Measurements from ENCODE around the gene TRIM13. TPM values are rescaled to one million over a fixed set of nuclear protein-coding genes. Genes with fewer than 3 reads are reported as not detected.
"Not testable (repeated sequence)": the region's sequence is repeated elsewhere in the genome, so short reads cannot be mapped to it uniquely, and the experiment has no call there.

Gene TRIM13
- 10 to 100 TPM; 12.1 to 12.6 TPM for total RNA-seq

GRCh38 chr13:49996951-49997895 lies at the start of gene TRIM13:
Gene TRIM13, plus strand, starts transcription at chr13:49997042. Its CDS starts 14,899 bp downstream, at chr13:50011941.
- H3K9me3 Mint-ChIP-seq, result no peaks in the 10 kb centered on the region
- H3K4me1 Mint-ChIP-seq (ENCODE audit: low read depth), result peaks cover 44% of the 10 kb centered on the region
- no peaks in the 10 kb centered on the region for H3K27me3 Mint-ChIP-seq (ENCODE audit: low read depth)

GRCh38 chr13:49948777-49949270 lies 48.0 kb upstream of the TRIM13 start:
- H3K9me3 Mint-ChIP-seq; H3K36me3 Mint-ChIP-seq (ENCODE audit: insufficient read depth in 2 of 2); DNase-seq; H3K27ac Mint-ChIP-seq; ATAC-seq (replicated peaks in 1 of 2); H3K4me3 Mint-ChIP-seq; H3K4me1 Mint-ChIP-seq (ENCODE audit: low read depth): not testable (repeated sequence)
- H3K27me3 Mint-ChIP-seq (ENCODE audit: low read depth), result peaks cover 14% of the 10 kb centered on the region

More at GRCh38 chr13:49996951-49997895, at the start of gene TRIM13:
- peaks cover 1 to 4% of the 10 kb centered on the region in 2 donors for H3K36me3 Mint-ChIP-seq (ENCODE audit: insufficient read depth in 2 of 2)
- H3K27ac Mint-ChIP-seq, result peak within 1 kb of the TSS; percentile 93
- H3K4me3 Mint-ChIP-seq, result peak within 1 kb of the TSS; percentile 84 to 90
- ATAC-seq (replicated peaks in 1 of 2) (peak; percentile 81 to 83), DNase-seq (peak; percentile 84 to 87)

- Mint-ChIP-seq H3K36me3 (ENCODE audit: insufficient read depth in 2 of 2) (peaks cover 0 to 2% of the 10 kb centered on the region in 2 donors), H3K4me1 (ENCODE audit: low read depth) (peaks cover 5% of the 10 kb centered on the region), H3K9me3 (peaks cover 6 to 7% of the 10 kb centered on the region in 2 donors), H3K4me3 (no peak overlapping the region), H3K27ac (no peak overlapping the region), H3K27me3 (ENCODE audit: low read depth) (peaks cover 28% of the 10 kb centered on the region)
- no peak for ATAC-seq (replicated peaks in 1 of 2)
- DNase-seq, result no peak
Observed at GRCh38 chr13:49951754-49952535, 44.9 kb upstream of the TRIM13 start.

GRCh38 chr13:49953560-49953959 lies 43.3 kb upstream of the TRIM13 start:
- H3K9me3 Mint-ChIP-seq, result peaks cover 2 to 6% of the 10 kb centered on the region in 2 donors
- H3K4me3 Mint-ChIP-seq, result no peak overlapping the region
- peaks cover 27% of the 10 kb centered on the region for H3K27me3 Mint-ChIP-seq (ENCODE audit: low read depth)
- ATAC-seq (replicated peaks in 1 of 2) (no peak), DNase-seq (no peak)
- peaks cover 6% of the 10 kb centered on the region for H3K4me1 Mint-ChIP-seq (ENCODE audit: low read depth)
- H3K27ac Mint-ChIP-seq, result no peak overlapping the region
- H3K36me3 Mint-ChIP-seq (ENCODE audit: insufficient read depth in 2 of 2), result peaks cover 0 to 2% of the 10 kb centered on the region in 2 donors

GRCh38 chr13:49954674-49955455 lies 42.0 kb upstream of the TRIM13 start:
- Mint-ChIP-seq H3K36me3 (ENCODE audit: insufficient read depth in 2 of 2) (peaks cover 0 to 2% of the 10 kb centered on the region in 2 donors), H3K4me3 (no peak overlapping the region), H3K27me3 (ENCODE audit: low read depth) (peaks cover 17% of the 10 kb centered on the region), H3K4me1 (ENCODE audit: low read depth) (peaks cover 6% of the 10 kb centered on the region), H3K27ac (no peak overlapping the region), H3K9me3 (peaks cover 0 to 2% of the 10 kb centered on the region in 2 donors)
- no peak for DNase-seq
- ATAC-seq (replicated peaks in 1 of 2), result no peak

- Mint-ChIP-seq H3K27me3 (ENCODE audit: low read depth) (peaks cover 17% of the 10 kb centered on the region), H3K27ac (no peak overlapping the region)
- ATAC-seq (replicated peaks in 1 of 2), result no peak
Observed at GRCh38 chr13:49956131-49956530, 40.7 kb upstream of the TRIM13 start.

GRCh38 chr13:49958321-49958720 lies 38.5 kb upstream of the TRIM13 start:
- H3K4me3 Mint-ChIP-seq, result no peak overlapping the region
- peaks cover 17% of the 10 kb centered on the region for H3K27me3 Mint-ChIP-seq (ENCODE audit: low read depth)
- DNase-seq (no peak), ATAC-seq (replicated peaks in 1 of 2) (no peak)
- H3K4me1 Mint-ChIP-seq (ENCODE audit: low read depth), result peaks cover 6% of the 10 kb centered on the region
- H3K9me3 Mint-ChIP-seq, result peaks cover 4 to 7% of the 10 kb centered on the region in 2 donors
- H3K27ac Mint-ChIP-seq, result no peak overlapping the region
- peaks cover 5 to 11% of the 10 kb centered on the region in 2 donors for H3K36me3 Mint-ChIP-seq (ENCODE audit: insufficient read depth in 2 of 2)

More at GRCh38 chr13:49956131-49956530, 40.7 kb upstream of the TRIM13 start:
- peaks cover 2 to 5% of the 10 kb centered on the region in 2 donors for H3K9me3 Mint-ChIP-seq
- peaks cover 6% of the 10 kb centered on the region for H3K4me1 Mint-ChIP-seq (ENCODE audit: low read depth)
- H3K4me3 Mint-ChIP-seq, result no peak overlapping the region
- DNase-seq, result no peak
- peaks cover 3 to 6% of the 10 kb centered on the region in 2 donors for H3K36me3 Mint-ChIP-seq (ENCODE audit: insufficient read depth in 2 of 2)

GRCh38 chr13:49967456-49967855 lies 29.4 kb upstream of the TRIM13 start:
- DNase-seq (no peak), ATAC-seq (replicated peaks in 1 of 2) (no peak)
- Mint-ChIP-seq H3K27me3 (ENCODE audit: low read depth) (no peaks in the 10 kb centered on the region), H3K4me1 (ENCODE audit: low read depth) (no peaks in the 10 kb centered on the region), H3K4me3 (no peak overlapping the region), H3K27ac (no peak overlapping the region), H3K36me3 (ENCODE audit: insufficient read depth in 2 of 2) (peaks cover 9 to 13% of the 10 kb centered on the region in 2 donors), H3K9me3 (peaks cover 2 to 13% of the 10 kb centered on the region in 2 donors)

GRCh38 chr13:49972709-49973108 lies 24.1 kb upstream of the TRIM13 start:
- Mint-ChIP-seq H3K4me3 (no peak overlapping the region), H3K27ac (no peak overlapping the region), H3K9me3 (no peaks in the 10 kb centered on the region), H3K4me1 (ENCODE audit: low read depth) (no peaks in the 10 kb centered on the region), H3K36me3 (ENCODE audit: insufficient read depth in 2 of 2) (no peaks in the 10 kb centered on the region), H3K27me3 (ENCODE audit: low read depth) (no peaks in the 10 kb centered on the region)
- DNase-seq (no peak), ATAC-seq (replicated peaks in 1 of 2) (no peak)

GRCh38 chr13:49975826-49976225 lies 21.0 kb upstream of the TRIM13 start:
- DNase-seq (no peak), ATAC-seq (replicated peaks in 1 of 2) (no peak)
- H3K4me1 Mint-ChIP-seq (ENCODE audit: low read depth), result no peaks in the 10 kb centered on the region
- H3K4me3 Mint-ChIP-seq, result no peak overlapping the region
- H3K9me3 Mint-ChIP-seq, result no peaks in the 10 kb centered on the region
- H3K27ac Mint-ChIP-seq, result no peak overlapping the region
- no peaks in the 10 kb centered on the region for H3K27me3 Mint-ChIP-seq (ENCODE audit: low read depth)
- H3K36me3 Mint-ChIP-seq (ENCODE audit: insufficient read depth in 2 of 2), result no peaks in the 10 kb centered on the region

GRCh38 chr13:49976314-49977258 lies 20.3 kb upstream of the TRIM13 start:
- Mint-ChIP-seq H3K4me1 (ENCODE audit: low read depth) (no peaks in the 10 kb centered on the region), H3K9me3 (no peaks in the 10 kb centered on the region), H3K27me3 (ENCODE audit: low read depth) (no peaks in the 10 kb centered on the region), H3K27ac (no peak overlapping the region), H3K36me3 (ENCODE audit: insufficient read depth in 2 of 2) (no peaks in the 10 kb centered on the region), H3K4me3 (no peak overlapping the region)
- DNase-seq, result peak; percentile 64 to 71
- peak; percentile 73 to 74 for ATAC-seq (replicated peaks in 1 of 2)

Data from activated T-cell treated with anti-CD3 and anti-CD28 coated beads, Interleukin-2, amount 50 U/mL, for 72 hours (primary cell).